MCF 10A (cell line): ENCODE measurements around the gene TRPM3. TPM values are rescaled to one million over a fixed set of nuclear protein-coding genes. Genes with fewer than 3 reads are reported as not detected.

Source experiments
- BruUV-seq: library from RNA; stranded (reverse); fragments of 400-500 nt; replicated peaks from 2 replicates; lab custom pipeline; 2021; lab: Mats Ljungman, UMichigan
- CTCF ChIA-PET: fragments of 300-600 bp; sonication (Branson Sonifier 250); formaldehyde crosslinking; extraction: SDS; loops from one replicate; lab custom pipeline; 2021; ENCODE audit warnings: antibody characterized with exemption, inconsistent platforms; lab: Yijun Ruan, JAX
- POLR2A ChIA-PET: fragments of 300-600, 350-650 bp; sonication (Branson Sonifier 250); formaldehyde crosslinking; extraction: SDS; loops from one replicate; lab custom pipeline; 2020; ENCODE audit warnings: antibody characterized with exemption, inconsistent platforms; lab: Yijun Ruan, JAX
- DNase-seq: peaks from one replicate; pipeline ENCODE4 v3.0.0-alpha.2; 2018; ENCODE audit not compliant: unreplicated experiment
- H3K27ac Mint-ChIP-seq: one replicate; pipeline ENCODE4 v1.8.0; 2022; ENCODE audit warnings: mild to moderate bottlenecking, low read depth, mixed read lengths; ENCODE audit not compliant: unreplicated experiment
- H3K27me3 Mint-ChIP-seq: one replicate; pipeline ENCODE4 v1.8.0; 2022; ENCODE audit warnings: mixed read lengths; ENCODE audit not compliant: insufficient read depth, unreplicated experiment
- H3K36me3 Mint-ChIP-seq: one replicate; pipeline ENCODE4 v1.8.0; 2022; ENCODE audit warnings: mild to moderate bottlenecking, moderate library complexity, mixed read lengths; ENCODE audit not compliant: insufficient read depth, unreplicated experiment
- H3K4me1 Mint-ChIP-seq: one replicate; pipeline ENCODE4 v1.8.0; 2022; ENCODE audit warnings: mixed read lengths; ENCODE audit not compliant: insufficient read depth, unreplicated experiment
- H3K4me3 Mint-ChIP-seq: one replicate; pipeline ENCODE4 v1.8.0; 2022; ENCODE audit warnings: mild to moderate bottlenecking, moderate library complexity, mixed read lengths; ENCODE audit not compliant: unreplicated experiment
- H3K9me3 Mint-ChIP-seq: one replicate; pipeline ENCODE4 v1.8.0; 2022; ENCODE audit warnings: mixed read lengths; ENCODE audit not compliant: unreplicated experiment
- intact Hi-C: fragments of 100-400 bp; cut with micrococcal nuclease; formaldehyde crosslinking; loops from 2 replicates; pipeline ENCODE4 v1.14.1; 2022
- total RNA-seq: library from RNA; stranded (reverse); gene quantifications from 2 replicates; pipeline ENCODE4 v1.2.3, GENCODE V29; 2022
- TF ChIP-seq, protein P1 (sequence below): fragments of 200-600 bp; IDR thresholded peaks from one replicate; pipeline ENCODE4 v1.8.0; 2022; ENCODE audit warnings: antibody characterized with exemption, mild to moderate bottlenecking; ENCODE audit not compliant: unreplicated experiment

TRPM3 gene
- total RNA-seq, 1 experiment from 2014 or later = 0.44 TPM

DNA sequence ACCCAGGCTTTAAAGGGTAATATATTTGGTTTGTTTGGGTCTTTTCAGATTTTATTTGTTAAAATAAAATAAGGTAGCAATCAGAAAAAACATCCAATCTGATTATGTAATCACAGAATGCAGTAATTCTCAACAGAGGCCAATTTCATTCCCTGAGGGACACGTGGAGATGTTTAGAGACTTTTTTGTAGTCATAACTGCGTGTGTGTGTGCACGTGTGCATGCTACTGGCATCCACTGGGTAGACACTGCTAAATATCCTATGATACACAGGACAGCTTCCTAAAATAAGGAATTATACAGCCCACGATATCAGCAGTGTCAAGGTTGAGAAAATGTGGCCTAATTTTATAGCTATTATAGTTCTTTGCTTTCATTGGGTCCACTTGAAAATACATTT lies 526.2 kb downstream of the TRPM3 start:
- H3K27ac Mint-ChIP-seq = no peak overlapping the region
- BruUV-seq = no TSS peak
- CTCF ChIA-PET = no interaction called here
- TF ChIP-seq, protein P1, sequence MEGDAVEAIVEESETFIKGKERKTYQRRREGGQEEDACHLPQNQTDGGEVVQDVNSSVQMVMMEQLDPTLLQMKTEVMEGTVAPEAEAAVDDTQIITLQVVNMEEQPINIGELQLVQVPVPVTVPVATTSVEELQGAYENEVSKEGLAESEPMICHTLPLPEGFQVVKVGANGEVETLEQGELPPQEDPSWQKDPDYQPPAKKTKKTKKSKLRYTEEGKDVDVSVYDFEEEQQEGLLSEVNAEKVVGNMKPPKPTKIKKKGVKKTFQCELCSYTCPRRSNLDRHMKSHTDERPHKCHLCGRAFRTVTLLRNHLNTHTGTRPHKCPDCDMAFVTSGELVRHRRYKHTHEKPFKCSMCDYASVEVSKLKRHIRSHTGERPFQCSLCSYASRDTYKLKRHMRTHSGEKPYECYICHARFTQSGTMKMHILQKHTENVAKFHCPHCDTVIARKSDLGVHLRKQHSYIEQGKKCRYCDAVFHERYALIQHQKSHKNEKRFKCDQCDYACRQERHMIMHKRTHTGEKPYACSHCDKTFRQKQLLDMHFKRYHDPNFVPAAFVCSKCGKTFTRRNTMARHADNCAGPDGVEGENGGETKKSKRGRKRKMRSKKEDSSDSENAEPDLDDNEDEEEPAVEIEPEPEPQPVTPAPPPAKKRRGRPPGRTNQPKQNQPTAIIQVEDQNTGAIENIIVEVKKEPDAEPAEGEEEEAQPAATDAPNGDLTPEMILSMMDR = no peak
- H3K9me3 Mint-ChIP-seq = no peaks in the 10 kb centered on the region
- no peak overlapping the region for H3K4me3 Mint-ChIP-seq
- no peaks in the 10 kb centered on the region for H3K27me3 Mint-ChIP-seq
- peaks cover 4% of the 10 kb centered on the region for H3K4me1 Mint-ChIP-seq
- no peak for DNase-seq
- H3K36me3 Mint-ChIP-seq = no peaks in the 10 kb centered on the region
- POLR2A ChIA-PET = interaction anchor here (0.7 to 1.8 kb wide), 2 partner anchors 15 to 177 kb away, joined by 3 to 6 read pairs; no protein-coding TSS in a partner anchor
- intact Hi-C loops = no loop called here

DNA sequence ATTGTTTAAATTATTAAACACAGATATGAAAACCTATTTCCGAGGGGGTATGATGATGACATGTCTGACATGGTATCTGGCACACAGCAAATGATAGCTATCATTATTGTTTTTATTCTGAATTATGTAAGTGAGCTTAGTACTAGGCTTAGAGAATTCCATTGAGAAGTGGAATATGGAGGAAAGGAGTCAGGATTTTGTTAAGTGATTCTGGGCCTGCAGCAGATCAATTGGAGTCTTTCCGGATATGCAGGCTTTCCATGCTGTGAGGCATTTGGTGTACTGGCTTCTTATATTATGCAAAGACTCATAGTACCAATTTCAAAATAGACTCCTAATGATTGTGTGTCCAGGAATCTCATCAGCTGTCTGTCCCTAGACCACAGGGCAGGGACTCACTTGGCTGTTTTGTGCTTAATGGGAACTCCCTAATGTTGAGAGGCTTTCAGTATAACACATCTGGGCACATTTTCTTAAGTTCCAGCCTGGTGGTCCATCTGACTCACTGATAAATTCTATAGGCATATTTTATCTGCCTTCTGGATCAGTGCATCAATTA lies 527.0 kb downstream of the TRPM3 start:
- DNase-seq = no peak
- Mint-ChIP-seq H3K36me3 (peaks cover 6% of the 10 kb centered on the region), H3K4me1 (peaks cover 12% of the 10 kb centered on the region), H3K27me3 (no peaks in the 10 kb centered on the region), H3K4me3 (no peak overlapping the region), H3K27ac (no peak overlapping the region), H3K9me3 (no peaks in the 10 kb centered on the region)
- ChIA-PET CTCF (interaction anchor here (1.0 to 2.8 kb wide), 2 partner anchors 8 to 255 kb away, joined by 3 to 25 read pairs; no protein-coding TSS in a partner anchor), POLR2A (interaction anchor here (0.9 to 2.2 kb wide), 3 partner anchors 113 to 176 kb away, joined by 3 to 7 read pairs (median 6); no protein-coding TSS in a partner anchor)
- BruUV-seq = no TSS peak
- intact Hi-C loops = no loop called here
- TF ChIP-seq, protein P1 = no peak

DNA sequence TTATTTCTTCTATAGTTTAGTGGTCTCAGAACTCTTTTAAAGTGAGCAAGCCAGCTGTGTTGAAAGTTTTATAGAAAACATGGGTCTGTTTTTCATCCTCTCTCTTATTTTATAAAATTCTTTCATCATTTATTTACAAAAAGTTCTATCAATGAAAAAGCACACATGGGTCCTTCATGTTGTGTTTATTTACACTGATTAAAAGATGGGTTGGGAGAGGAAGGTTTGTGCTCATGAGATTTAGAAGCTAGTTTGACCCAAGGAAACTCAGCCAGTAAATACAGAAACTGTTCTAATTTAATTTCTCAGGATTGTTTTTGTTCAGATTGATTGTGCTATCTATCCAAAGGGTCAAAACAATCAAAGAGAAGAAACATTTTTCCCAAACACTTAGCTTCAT lies 528.2 kb downstream of the TRPM3 start:
- peaks cover 24% of the 10 kb centered on the region for H3K4me1 Mint-ChIP-seq

DNA sequence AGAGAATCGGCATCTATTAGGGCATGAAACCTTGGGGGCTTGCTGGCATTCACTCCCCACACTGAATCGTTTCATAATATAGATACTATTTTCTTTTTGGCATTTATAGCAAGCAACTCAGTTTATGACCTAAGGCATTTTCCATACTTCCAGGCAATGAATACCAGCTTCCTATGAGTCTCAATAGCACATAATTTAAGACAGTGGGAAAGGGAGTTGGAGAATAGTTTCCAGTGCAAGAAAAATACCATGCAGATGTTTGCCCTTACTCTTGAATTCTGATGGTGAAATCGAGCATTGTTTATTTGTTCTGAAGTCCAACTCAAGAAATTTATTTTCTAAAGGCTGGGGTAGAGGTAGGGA lies 531.1 kb downstream of the TRPM3 start:
- ChIA-PET CTCF (interaction anchor here (1.1 to 1.4 kb wide), 2 partner anchors 10 to 80 kb away, joined by 3 read pairs; no protein-coding TSS in a partner anchor), POLR2A (interaction anchor here (1.1 to 1.5 kb wide), 2 partner anchors 102 to 170 kb away, joined by 3 to 5 read pairs; no protein-coding TSS in a partner anchor)
- TF ChIP-seq, protein P1 = no peak
- Mint-ChIP-seq H3K27me3 (no peaks in the 10 kb centered on the region), H3K9me3 (no peaks in the 10 kb centered on the region), H3K27ac (peak overlapping the region; percentile 81), H3K36me3 (peaks cover 6% of the 10 kb centered on the region), H3K4me3 (no peak overlapping the region), H3K4me1 (peaks cover 27% of the 10 kb centered on the region)
- peak; percentile 9 for DNase-seq
- intact Hi-C loops = no loop called here
- no TSS peak for BruUV-seq

More for the DNA sequence above, 528.2 kb downstream of the TRPM3 start:
- Mint-ChIP-seq H3K27me3 (no peaks in the 10 kb centered on the region), H3K36me3 (peaks cover 6% of the 10 kb centered on the region), H3K4me3 (no peak overlapping the region), H3K9me3 (no peaks in the 10 kb centered on the region), H3K27ac (no peak overlapping the region)
- ChIA-PET CTCF (interaction anchor here (1.2 to 2.8 kb wide), 3 partner anchors 9 to 105 kb away, joined by 3 to 25 read pairs (median 3); no protein-coding TSS in a partner anchor), POLR2A (interaction anchor here (0.7 to 2.2 kb wide), 2 partner anchors 17 to 172 kb away, joined by 3 to 7 read pairs; no protein-coding TSS in a partner anchor)
- BruUV-seq = no TSS peak
- intact Hi-C loops = no loop called here
- TF ChIP-seq, protein P1 = no peak
- DNase-seq = no peak
